Brain microvascular endothelial cell (primary cell): ENCODE measurements around the gene MCM6.

Experiments used
- DNase-seq: peaks from one replicate; pipeline ENCODE4 v3.0.0-alpha.2; 2020
- H3K27ac ChIP-seq: fragments of 250-450 bp; sonication (Bioruptor Pico); 2 replicates; pipeline ENCODE4 v1.5.1; 2020; ENCODE audit warnings: mild to moderate bottlenecking, moderate library complexity
- H3K27me3 ChIP-seq: fragments of 250-450 bp; sonication (Bioruptor Pico); replicated peaks from 2 replicates; pipeline ENCODE4 v1.5.1; 2020; ENCODE audit warnings: mild to moderate bottlenecking
- H3K36me3 ChIP-seq: fragments of 250-450 bp; sonication (Bioruptor Pico); replicated peaks from 2 replicates; pipeline ENCODE4 v1.5.1; 2020; ENCODE audit warnings: mild to moderate bottlenecking
- H3K4me3 ChIP-seq: 2 replicates; pipeline ENCODE4 v1.5.1; 2011; ENCODE audit warnings: low read depth, mild to moderate bottlenecking, control low read depth, low read length, moderate library complexity
- in situ Hi-C: cut with HindIII; loops from 2 replicates; pipeline ENCODE4 v1.10.0; 2017; ENCODE audit warnings: low sequenced_read_pairs, low pct_ligation_motif_present
- TF ChIP-seq, protein P1 (sequence below): IDR thresholded peaks from 2 replicates; pipeline ENCODE4 v1.5.1; 2011; ENCODE audit warnings: low read depth, mild to moderate bottlenecking, moderate library complexity, low read length, control low read depth, inconsistent platforms; ENCODE audit errors: missing control alignments

MCM6 gene

DNA sequence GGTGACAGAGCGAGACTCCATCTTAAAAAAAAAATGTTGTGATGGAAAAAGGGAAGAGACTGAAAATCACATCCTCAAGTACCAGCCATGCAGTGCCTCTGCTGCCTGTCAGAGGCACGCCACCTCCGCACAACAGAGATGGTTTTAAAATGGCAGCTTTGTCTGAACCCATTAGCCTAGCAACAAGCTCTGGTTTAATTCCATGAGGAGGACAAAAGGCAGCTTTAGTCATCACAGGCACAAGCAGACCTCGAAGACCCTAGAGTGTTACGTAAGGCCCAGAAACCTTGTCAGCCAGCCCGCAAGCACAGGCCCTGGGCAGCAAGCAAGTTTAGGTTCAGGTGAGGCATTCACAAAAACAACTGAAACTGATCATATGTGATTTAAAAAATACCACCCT is 49.7 kb downstream of the MCM6 start:
- in situ Hi-C loops = no loop called here
- no peaks in the 10 kb centered on the region for H3K36me3 ChIP-seq
- TF ChIP-seq, protein P1, sequence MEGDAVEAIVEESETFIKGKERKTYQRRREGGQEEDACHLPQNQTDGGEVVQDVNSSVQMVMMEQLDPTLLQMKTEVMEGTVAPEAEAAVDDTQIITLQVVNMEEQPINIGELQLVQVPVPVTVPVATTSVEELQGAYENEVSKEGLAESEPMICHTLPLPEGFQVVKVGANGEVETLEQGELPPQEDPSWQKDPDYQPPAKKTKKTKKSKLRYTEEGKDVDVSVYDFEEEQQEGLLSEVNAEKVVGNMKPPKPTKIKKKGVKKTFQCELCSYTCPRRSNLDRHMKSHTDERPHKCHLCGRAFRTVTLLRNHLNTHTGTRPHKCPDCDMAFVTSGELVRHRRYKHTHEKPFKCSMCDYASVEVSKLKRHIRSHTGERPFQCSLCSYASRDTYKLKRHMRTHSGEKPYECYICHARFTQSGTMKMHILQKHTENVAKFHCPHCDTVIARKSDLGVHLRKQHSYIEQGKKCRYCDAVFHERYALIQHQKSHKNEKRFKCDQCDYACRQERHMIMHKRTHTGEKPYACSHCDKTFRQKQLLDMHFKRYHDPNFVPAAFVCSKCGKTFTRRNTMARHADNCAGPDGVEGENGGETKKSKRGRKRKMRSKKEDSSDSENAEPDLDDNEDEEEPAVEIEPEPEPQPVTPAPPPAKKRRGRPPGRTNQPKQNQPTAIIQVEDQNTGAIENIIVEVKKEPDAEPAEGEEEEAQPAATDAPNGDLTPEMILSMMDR = no peak
- H3K27ac ChIP-seq = no peak overlapping the region
- H3K4me3 ChIP-seq = no peak overlapping the region
- no peak for DNase-seq
- no peaks in the 10 kb centered on the region for H3K27me3 ChIP-seq

DNA sequence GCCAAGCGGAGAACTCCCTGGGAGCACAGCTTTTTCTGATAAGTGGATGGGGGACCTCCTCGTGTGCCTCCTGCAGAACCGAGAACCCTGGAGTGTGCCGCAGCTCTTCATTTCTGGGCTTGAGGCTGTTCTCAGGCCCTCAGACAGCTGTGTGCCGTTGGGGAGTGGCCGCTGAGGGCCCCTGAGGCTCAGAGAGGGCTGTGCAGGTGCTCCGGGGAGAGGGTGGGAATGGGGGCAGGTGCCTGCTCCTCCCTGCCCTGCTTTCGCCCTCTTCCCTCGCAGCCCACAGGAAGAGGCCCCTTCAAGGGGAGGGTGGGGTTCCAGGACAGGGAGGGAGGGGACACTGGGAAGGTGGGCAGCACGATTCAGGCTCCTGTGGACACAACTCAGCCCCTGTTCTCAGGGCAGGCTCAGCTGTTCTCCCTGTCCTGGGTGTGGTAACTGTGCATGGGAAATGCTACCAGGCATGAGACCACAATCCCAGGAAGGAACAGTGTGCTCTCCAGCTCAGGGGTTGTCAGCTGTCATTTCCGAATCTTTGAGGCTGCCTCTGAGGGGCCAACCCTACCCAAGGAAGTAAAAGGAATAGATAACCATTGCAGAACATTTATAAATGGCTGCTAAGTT is 50.6 kb downstream of the MCM6 start:
- H3K4me3 ChIP-seq = no peak overlapping the region
- H3K36me3 ChIP-seq = no peaks in the 10 kb centered on the region
- H3K27ac ChIP-seq = no peak overlapping the region
- no peaks in the 10 kb centered on the region for H3K27me3 ChIP-seq
- TF ChIP-seq, protein P1 = no peak
- in situ Hi-C loops = no loop called here
- DNase-seq = no peak

DNA sequence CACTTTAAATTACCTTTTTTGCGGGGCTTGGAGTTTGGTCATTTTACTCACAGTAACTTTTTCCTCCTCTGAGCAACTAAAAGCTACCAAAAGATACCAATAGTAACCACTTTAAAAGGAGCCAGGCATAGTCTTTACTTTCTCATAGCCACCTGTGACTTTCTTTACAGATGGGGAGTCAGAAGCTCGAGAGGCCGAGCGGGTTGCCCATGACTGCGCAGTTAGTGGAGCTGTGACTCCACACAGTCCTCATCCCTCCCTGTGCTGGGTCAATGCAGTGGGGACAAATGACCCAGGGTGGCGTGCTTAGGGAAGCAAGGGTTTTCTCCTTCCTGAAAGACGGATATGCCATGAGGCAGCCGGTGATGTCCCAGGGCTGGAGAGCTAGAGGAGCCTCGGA is 51.1 kb downstream of the MCM6 start:
- no peaks in the 10 kb centered on the region for H3K36me3 ChIP-seq
- DNase-seq = no peak
- no peak overlapping the region for H3K27ac ChIP-seq
- H3K4me3 ChIP-seq = no peak overlapping the region
- no peaks in the 10 kb centered on the region for H3K27me3 ChIP-seq
- TF ChIP-seq, protein P1 = no peak
- in situ Hi-C loops = no loop called here

DNA sequence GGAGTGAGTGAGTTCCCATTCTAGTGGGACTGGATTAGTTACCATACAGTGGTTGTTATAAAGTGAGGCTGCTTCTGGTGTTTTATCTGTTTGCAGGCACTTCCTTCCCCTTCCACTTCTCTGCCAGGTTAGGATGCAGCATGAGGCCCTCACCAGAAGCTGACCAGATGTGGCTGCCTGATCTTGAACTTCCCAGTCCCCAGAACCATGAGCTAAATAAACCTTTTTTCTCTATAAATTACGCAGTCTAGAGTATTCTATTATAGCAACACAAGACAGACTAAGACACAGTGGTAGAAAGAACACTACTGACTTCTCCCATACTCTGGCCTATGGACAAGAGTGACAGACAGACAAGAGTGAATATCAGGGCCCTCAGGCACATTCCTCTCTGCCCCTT is 53.4 kb downstream of the MCM6 start:
- Histone ChIP-seq H3K27me3 (no peaks in the 10 kb centered on the region), H3K36me3 (no peaks in the 10 kb centered on the region), H3K27ac (no peak overlapping the region), H3K4me3 (no peak overlapping the region)
- TF ChIP-seq, protein P1 = no peak
- no peak for DNase-seq
- in situ Hi-C loops = no loop called here

DNA sequence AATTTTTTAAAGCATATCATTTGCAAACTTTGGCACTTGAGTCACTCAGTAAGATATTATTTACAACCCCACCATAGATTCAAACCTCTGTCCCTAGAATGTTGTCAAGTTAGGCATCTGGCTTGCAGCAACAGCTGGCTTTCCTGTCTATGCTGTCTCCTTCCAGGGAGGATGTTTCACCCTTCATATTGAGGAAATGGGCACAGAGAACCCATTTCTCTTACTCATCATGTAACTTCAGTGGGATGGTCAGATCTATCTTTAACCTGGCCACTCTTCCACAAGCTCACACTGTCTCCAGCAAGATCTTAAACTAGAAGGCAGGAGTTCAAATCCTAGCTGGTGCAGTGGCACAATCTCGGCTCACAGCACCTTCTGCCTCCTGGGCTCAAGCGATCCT is 55.1 kb downstream of the MCM6 start:
- no peaks in the 10 kb centered on the region for H3K27me3 ChIP-seq
- DNase-seq = no peak

More for the DNA sequence above, 55.1 kb downstream of the MCM6 start:
- TF ChIP-seq, protein P1 = no peak
- H3K36me3 ChIP-seq = no peaks in the 10 kb centered on the region
- no peak overlapping the region for H3K4me3 ChIP-seq
- H3K27ac ChIP-seq = no peak overlapping the region
- in situ Hi-C loops = no loop called here
